Neural progenitor cell (in vitro differentiated cells): ENCODE data around the gene KIF26A. TPM values are rescaled to one million over a fixed set of nuclear protein-coding genes. Genes with fewer than 3 reads are reported as not detected.

ENCODE experiments used
- DNase-seq: peaks from one replicate; pipeline ENCODE4 v3.0.0-alpha.2; 2016; ENCODE audit warnings: low spot score
- H2AFZ ChIP-seq: fragments of 200-600 bp; sonication (generic); replicated peaks from 2 replicates; pipeline ENCODE4 v1.6.1; 2016; ENCODE audit warnings: antibody characterized with exemption
- H3F3A ChIP-seq: fragments of 200-600 bp; sonication (generic); 2 replicates; pipeline ENCODE4 v1.6.1; 2016; ENCODE audit warnings: antibody characterized with exemption, low read depth
- H3K27ac ChIP-seq: fragments of 200-600 bp; sonication (generic); 2 replicates; pipeline ENCODE4 v1.5.1; 2016; ENCODE audit warnings: mild to moderate bottlenecking
- H3K27me3 ChIP-seq: fragments of 200-600 bp; sonication (generic); 2 replicates; pipeline ENCODE4 v1.6.1; 2016; ENCODE audit warnings: mild to moderate bottlenecking, moderate library complexity
- H3K36me3 ChIP-seq: fragments of 200-600 bp; sonication (generic); 2 replicates; pipeline ENCODE4 v1.5.1; 2016
- H3K4me1 ChIP-seq: fragments of 200-600 bp; sonication (generic); 2 replicates; pipeline ENCODE4 v1.6.1; 2016; ENCODE audit warnings: mixed run types
- H3K4me2 ChIP-seq: fragments of 200-600 bp; sonication (generic); 2 replicates; pipeline ENCODE4 v1.6.1; 2016
- H3K4me3 ChIP-seq: fragments of 200-600 bp; sonication (generic); 2 replicates; pipeline ENCODE4 v1.5.1; 2016
- H3K79me2 ChIP-seq: fragments of 200-600 bp; sonication (generic); 2 replicates; pipeline ENCODE4 v1.6.1; 2016; ENCODE audit warnings: low read depth
- H3K9ac ChIP-seq: fragments of 200-600 bp; sonication (generic); 2 replicates; pipeline ENCODE4 v1.6.1; 2016
- H3K9me3 ChIP-seq: fragments of 200-600 bp; sonication (generic); 2 replicates; pipeline ENCODE4 v1.5.1; 2016; ENCODE audit warnings: low read depth
- H4K20me1 ChIP-seq: fragments of 200-600 bp; sonication (generic); 2 replicates; pipeline ENCODE4 v1.6.1; 2016; ENCODE audit warnings: low read depth
- H3K27ac Mint-ChIP-seq: 3 replicates; pipeline ENCODE4 v1.8.0; 2021; ENCODE audit warnings: mixed read lengths
- H3K27me3 Mint-ChIP-seq: 2 replicates; pipeline ENCODE4 v1.8.0; 2022; ENCODE audit warnings: low read depth, mild to moderate bottlenecking, inconsistent platforms, moderate library complexity, mixed read lengths; ENCODE audit not compliant: insufficient read depth
- H3K36me3 Mint-ChIP-seq: 3 replicates; pipeline ENCODE4 v1.8.0; 2021; ENCODE audit warnings: mixed read lengths
- H3K4me1 Mint-ChIP-seq: 3 replicates; pipeline ENCODE4 v1.8.0; 2021; ENCODE audit warnings: mixed read lengths
- H3K4me3 Mint-ChIP-seq: 3 replicates; pipeline ENCODE4 v1.8.0; 2021; ENCODE audit warnings: mild to moderate bottlenecking, moderate library complexity, mixed read lengths
- H3K9me3 Mint-ChIP-seq: 3 replicates; pipeline ENCODE4 v1.8.0; 2020; ENCODE audit warnings: mixed read lengths
- CTCF ChIP-seq: fragments of 200-600 bp; sonication (generic); IDR thresholded peaks from 2 replicates; pipeline ENCODE4 v1.5.1; 2017; ENCODE audit warnings: antibody characterized with exemption, mild to moderate bottlenecking
- EZH2 ChIP-seq: fragments of 200-600 bp; sonication (generic); IDR thresholded peaks from 2 replicates; pipeline ENCODE4 v1.6.1; 2017; ENCODE audit warnings: antibody characterized with exemption, mild to moderate bottlenecking, moderate library complexity
- EZH2phosphoT487 ChIP-seq: fragments of 200-600 bp; sonication (generic); IDR thresholded peaks from 2 replicates; pipeline ENCODE4 v1.6.1; 2017; ENCODE audit warnings: antibody characterized with exemption
- total RNA-seq: library from RNA; depleted of rRNA; stranded (reverse); fragments of >200 nt; gene quantifications from 2 replicates; pipeline ENCODE4 v1.2.3, GENCODE V29; 2015; ENCODE audit warnings: low replicate concordance

Gene KIF26A
- total RNA-seq, 1 donor from 2014 or later, result 6.1 TPM

GRCh38 chr14:104183796-104184195 is 45.4 kb downstream of the KIF26A start:
- Mint-ChIP-seq H3K27ac (no peak overlapping the region), H3K4me3 (no peak overlapping the region), H3K4me1 (peaks cover 3% of the 10 kb centered on the region), H3K36me3 (no peaks in the 10 kb centered on the region), H3K9me3 (no peaks in the 10 kb centered on the region), H3K27me3 (peaks cover 2% of the 10 kb centered on the region)
- H3K4me2 ChIP-seq, result no peak overlapping the region
- H3K27ac ChIP-seq, result no peak overlapping the region
- no peaks in the 10 kb centered on the region for H3K27me3 ChIP-seq
- no peak overlapping the region for H2AFZ ChIP-seq
- H3K9me3 ChIP-seq, result no peaks in the 10 kb centered on the region
- H4K20me1 ChIP-seq, result no peaks in the 10 kb centered on the region
- H3F3A ChIP-seq, result no peaks in the 10 kb centered on the region
- H3K9ac ChIP-seq, result no peak overlapping the region
- peaks cover 11% of the 10 kb centered on the region for H3K4me1 ChIP-seq
- no peak for DNase-seq
- no peak overlapping the region for H3K4me3 ChIP-seq
- no peaks in the 10 kb centered on the region for H3K79me2 ChIP-seq
- H3K36me3 ChIP-seq, result no peaks in the 10 kb centered on the region
- no peak for TF ChIP-seq EZH2
- no peak for TF ChIP-seq CTCF
- TF ChIP-seq EZH2phosphoT487, result no peak

GRCh38 chr14:104184506-104184905 is 46.1 kb downstream of the KIF26A start:
- no peak for DNase-seq
- no peaks in the 10 kb centered on the region for H4K20me1 ChIP-seq
- no peaks in the 10 kb centered on the region for H3K79me2 ChIP-seq
- no peaks in the 10 kb centered on the region for H3K27me3 ChIP-seq
- no peaks in the 10 kb centered on the region for H3K9me3 ChIP-seq
- H2AFZ ChIP-seq, result no peak overlapping the region
- H3K9ac ChIP-seq, result no peak overlapping the region
- no peaks in the 10 kb centered on the region for H3F3A ChIP-seq
- H3K27ac Mint-ChIP-seq, result peak overlapping the region; percentile 76
- no peaks in the 10 kb centered on the region for H3K9me3 Mint-ChIP-seq
- no peaks in the 10 kb centered on the region for H3K36me3 Mint-ChIP-seq
- H3K4me2 ChIP-seq, result no peak overlapping the region
- no peak overlapping the region for H3K4me3 ChIP-seq
- peaks cover 5% of the 10 kb centered on the region for H3K27me3 Mint-ChIP-seq
- peaks cover 11% of the 10 kb centered on the region for H3K4me1 ChIP-seq
- H3K4me3 Mint-ChIP-seq, result no peak overlapping the region
- TF ChIP-seq CTCF (no peak), EZH2phosphoT487 (no peak), EZH2 (no peak)
- H3K27ac ChIP-seq, result no peak overlapping the region
- H3K36me3 ChIP-seq, result no peaks in the 10 kb centered on the region
- peaks cover 5% of the 10 kb centered on the region for H3K4me1 Mint-ChIP-seq

- no peaks in the 10 kb centered on the region for H3K79me2 ChIP-seq
- Mint-ChIP-seq H3K36me3 (no peaks in the 10 kb centered on the region), H3K27me3 (peaks cover 5% of the 10 kb centered on the region), H3K9me3 (no peaks in the 10 kb centered on the region), H3K4me3 (no peak overlapping the region), H3K4me1 (peaks cover 5% of the 10 kb centered on the region), H3K27ac (no peak overlapping the region)
- H3K4me3 ChIP-seq, result no peak overlapping the region
- H2AFZ ChIP-seq, result no peak overlapping the region
- H3K27me3 ChIP-seq, result no peaks in the 10 kb centered on the region
- H3K36me3 ChIP-seq, result no peaks in the 10 kb centered on the region
- H3K4me2 ChIP-seq, result no peak overlapping the region
- peaks cover 11% of the 10 kb centered on the region for H3K4me1 ChIP-seq
- H3K9me3 ChIP-seq, result no peaks in the 10 kb centered on the region
- no peak for DNase-seq
- H4K20me1 ChIP-seq, result no peaks in the 10 kb centered on the region
- no peak overlapping the region for H3K27ac ChIP-seq
- no peak for TF ChIP-seq EZH2
- no peak for TF ChIP-seq CTCF
- TF ChIP-seq EZH2phosphoT487, result no peak
- H3K9ac ChIP-seq, result no peak overlapping the region
- H3F3A ChIP-seq, result no peaks in the 10 kb centered on the region
Observed at GRCh38 chr14:104184911-104185499, 46.6 kb downstream of the KIF26A start.
